GM18517 (cell line): ENCODE results near the gene MMP15.
A peak's percentile ranks its signal among the peaks of the same experiment; 100 is the strongest.

ENCODE experiments used
- ATAC-seq: cut with Tn5 transposase; IDR thresholded peaks from one replicate; pipeline ENCODE4 v1.9.1; 2021; ENCODE audit warnings: mild to moderate bottlenecking, moderate library complexity; ENCODE audit not compliant: unreplicated experiment

Gene MMP15

GRCh38 chr16:58018803-58019202 is 6.8 kb upstream of the MMP15 start:
- ATAC-seq: no peak

- ATAC-seq: no peak
Observed at GRCh38 chr16:58019866-58020538, 5.6 kb upstream of the MMP15 start.

GRCh38 chr16:58020628-58021521 is 4.7 kb upstream of the MMP15 start:
- peak; percentile 56 for ATAC-seq

- ATAC-seq: no peak
Observed at GRCh38 chr16:58021661-58022551, 3.6 kb upstream of the MMP15 start.

GRCh38 chr16:58022601-58023371 is 2.8 kb upstream of the MMP15 start:
- no peak for ATAC-seq

- no peak for ATAC-seq
Observed at GRCh38 chr16:58024486-58025350, 836 bp upstream of the MMP15 start.

- no peak for ATAC-seq
Observed at GRCh38 chr16:58026139-58026704, 668 bp downstream of the MMP15 start.

GRCh38 chr16:58026705-58027160 is 1.2 kb downstream of the MMP15 start:
- no peak for ATAC-seq

GRCh38 chr16:58027161-58027915 is 1.8 kb downstream of the MMP15 start:
- ATAC-seq: no peak

- no peak for ATAC-seq
Observed at GRCh38 chr16:58027916-58028455, 2.4 kb downstream of the MMP15 start.

GRCh38 chr16:58028541-58029070 is 3.1 kb downstream of the MMP15 start:
- ATAC-seq: no peak

- ATAC-seq: no peak
Observed at GRCh38 chr16:58029410-58029809, 3.9 kb downstream of the MMP15 start.

GRCh38 chr16:58030136-58030840 is 4.7 kb downstream of the MMP15 start:
- no peak for ATAC-seq

GRCh38 chr16:58031016-58031800 is 5.7 kb downstream of the MMP15 start:
- ATAC-seq: no peak

- ATAC-seq: no peak
Observed at GRCh38 chr16:58032710-58033293, 7.2 kb downstream of the MMP15 start.

GRCh38 chr16:58034128-58034685 is 8.7 kb downstream of the MMP15 start:
- ATAC-seq: no peak
